ENCODE measurements around the gene PARVA.
A peak's percentile ranks its signal among the peaks of the same experiment; 100 is the strongest.

Gene PARVA

DNA sequence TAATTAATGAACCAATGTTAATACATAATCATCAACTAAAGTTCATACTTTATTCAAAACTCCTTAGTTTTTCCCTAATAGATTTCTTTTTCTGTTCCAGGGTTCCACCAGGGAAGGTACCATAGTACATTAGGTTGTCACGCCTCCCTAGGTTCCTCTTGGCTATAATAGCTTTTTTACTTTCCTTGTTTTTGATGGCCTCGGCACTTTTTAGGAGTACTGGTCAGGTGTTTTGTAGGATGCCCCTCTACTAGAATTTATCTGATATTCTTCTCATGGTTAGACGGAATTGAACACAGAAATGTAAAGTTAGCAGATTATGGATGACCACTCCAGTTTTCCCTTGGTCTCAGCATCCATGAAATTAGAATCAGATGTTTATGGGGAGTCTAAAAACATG, 34.0 kb downstream of the PARVA start:
- FAIRE-seq, result no peak

DNA sequence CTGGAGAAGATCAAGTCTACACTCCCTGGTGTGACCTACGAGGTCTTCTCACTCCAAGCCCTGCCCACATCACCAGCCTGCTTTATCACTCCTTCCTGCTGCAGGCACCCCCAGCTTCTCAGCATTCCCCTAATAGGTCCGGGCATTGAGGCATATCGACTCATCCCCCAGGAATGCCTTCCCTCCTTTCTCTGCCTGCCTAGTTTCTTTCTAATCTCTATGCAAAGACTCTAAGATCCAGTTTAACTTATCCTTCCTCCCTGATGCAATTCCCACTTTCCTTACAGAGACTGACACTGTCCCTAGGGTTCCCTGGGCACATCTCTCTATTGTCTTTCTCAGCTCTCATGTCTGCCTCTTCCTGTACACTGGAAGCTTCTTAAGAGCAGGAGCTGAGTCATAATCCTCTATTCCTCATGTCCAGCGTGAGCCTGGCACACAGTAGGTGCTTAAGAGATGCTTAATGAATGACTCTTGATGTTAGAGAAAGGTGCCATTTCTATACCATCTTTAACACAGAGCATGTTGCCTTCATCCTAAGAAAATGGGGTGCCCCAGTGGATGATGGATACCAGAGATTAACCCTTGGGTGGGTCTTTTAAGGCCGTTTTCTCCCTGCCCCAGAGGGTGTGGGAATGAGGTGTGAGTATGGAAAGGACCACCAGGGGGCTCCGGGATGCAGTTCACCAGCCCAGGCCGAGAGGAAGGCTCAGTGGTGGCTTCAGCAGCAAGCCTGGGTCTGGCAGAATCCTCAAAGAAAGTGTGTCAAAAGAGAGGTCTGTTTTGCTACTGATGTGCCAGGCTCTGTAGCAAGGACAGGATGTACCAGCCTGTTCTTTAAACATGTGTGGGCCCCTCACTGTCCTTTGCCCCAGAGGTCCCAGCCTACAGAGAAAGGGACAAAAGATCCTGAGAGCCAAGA, 34.7 kb downstream of the PARVA start:
- DNase-seq (ENCODE audit: insufficient read length, low spot score) (peak; percentile 32), FAIRE-seq (no peak)
- TF ChIP-seq POLR2AphosphoS5 (IDR thresholded peaks at IDR 0.05; ENCODE audit: low read depth, low read length), result no peak
- no peak for TF ChIP-seq POU2F2 (IDR thresholded peaks at IDR 0.05; ENCODE audit: low read depth, low read length)
- TF ChIP-seq TAF1 (IDR thresholded peaks at IDR 0.05; ENCODE audit: low read depth, low read length), result no peak
- no peak for TF ChIP-seq POLR2A (IDR thresholded peaks at IDR 0.05; ENCODE audit: low read depth, low read length)
- no peak for TF ChIP-seq SPI1 (IDR thresholded peaks at IDR 0.05; ENCODE audit: low read depth, low read length)
- no peak for TF ChIP-seq PAX5 (IDR thresholded peaks at IDR 0.05; ENCODE audit: insufficient read depth, low read length, severe bottlenecking)

More for the DNA sequence above, 34.0 kb downstream of the PARVA start:
- DNase-seq (ENCODE audit: insufficient read length, low spot score), result no peak
- TF ChIP-seq TAF1 (IDR thresholded peaks at IDR 0.05; ENCODE audit: low read depth, low read length) (no peak), POLR2A (IDR thresholded peaks at IDR 0.05; ENCODE audit: low read depth, low read length) (no peak), SPI1 (IDR thresholded peaks at IDR 0.05; ENCODE audit: low read depth, low read length) (no peak), PAX5 (IDR thresholded peaks at IDR 0.05; ENCODE audit: insufficient read depth, low read length, severe bottlenecking) (no peak), POLR2AphosphoS5 (IDR thresholded peaks at IDR 0.05; ENCODE audit: low read depth, low read length) (no peak), POU2F2 (IDR thresholded peaks at IDR 0.05; ENCODE audit: low read depth, low read length) (no peak)

- DNase-seq (ENCODE audit: insufficient read length, low spot score), result no peak
- FAIRE-seq, result no peak
- TF ChIP-seq POLR2A (IDR thresholded peaks at IDR 0.05; ENCODE audit: low read depth, low read length) (no peak), PAX5 (IDR thresholded peaks at IDR 0.05; ENCODE audit: insufficient read depth, low read length, severe bottlenecking) (no peak), TAF1 (IDR thresholded peaks at IDR 0.05; ENCODE audit: low read depth, low read length) (no peak), POLR2AphosphoS5 (IDR thresholded peaks at IDR 0.05; ENCODE audit: low read depth, low read length) (no peak), SPI1 (IDR thresholded peaks at IDR 0.05; ENCODE audit: low read depth, low read length) (no peak), POU2F2 (IDR thresholded peaks at IDR 0.05; ENCODE audit: low read depth, low read length) (no peak)
These were observed 36.0 kb downstream of the PARVA start for GRCh38 chr11:12413141-12414052.

- no peak for FAIRE-seq
- no peak for DNase-seq (ENCODE audit: insufficient read length, low spot score)
- TF ChIP-seq SPI1 (IDR thresholded peaks at IDR 0.05; ENCODE audit: low read depth, low read length), result no peak
- no peak for TF ChIP-seq POU2F2 (IDR thresholded peaks at IDR 0.05; ENCODE audit: low read depth, low read length)
- no peak for TF ChIP-seq TAF1 (IDR thresholded peaks at IDR 0.05; ENCODE audit: low read depth, low read length)
- TF ChIP-seq POLR2AphosphoS5 (IDR thresholded peaks at IDR 0.05; ENCODE audit: low read depth, low read length), result no peak
- no peak for TF ChIP-seq PAX5 (IDR thresholded peaks at IDR 0.05; ENCODE audit: insufficient read depth, low read length, severe bottlenecking)
- TF ChIP-seq POLR2A (IDR thresholded peaks at IDR 0.05; ENCODE audit: low read depth, low read length), result no peak
These were observed 37.2 kb downstream of the PARVA start for GRCh38 chr11:12414611-12415010.

DNA sequence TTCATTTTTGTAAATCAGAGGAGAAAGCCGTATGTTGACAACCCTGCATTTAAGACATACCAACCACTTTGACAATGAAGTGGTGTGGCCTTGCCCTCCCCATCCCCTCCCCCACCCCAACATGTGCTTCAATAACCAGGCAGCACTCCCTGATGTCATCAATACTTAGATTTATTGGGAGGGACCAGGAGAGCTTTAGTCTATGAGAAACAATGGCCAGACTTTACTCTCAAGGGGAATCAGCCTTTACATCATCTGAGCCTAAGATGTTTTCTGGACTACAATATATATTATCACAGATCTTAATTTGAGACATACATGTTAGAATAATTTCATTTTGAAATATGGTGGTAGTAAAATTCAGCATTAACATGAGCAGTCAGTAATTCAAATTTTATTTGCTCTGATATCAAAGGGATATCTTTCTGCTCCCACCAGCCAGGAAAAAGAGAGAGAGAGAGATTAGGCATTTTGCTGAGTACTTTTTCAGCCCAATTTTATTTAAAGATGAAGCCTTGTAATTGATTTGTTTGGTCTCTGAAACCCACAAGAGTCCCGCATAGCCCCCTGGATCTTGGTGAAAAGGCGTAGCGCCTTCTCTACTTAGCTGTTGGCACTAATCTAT, 38.1 kb downstream of the PARVA start:
- TF ChIP-seq POLR2A (IDR thresholded peaks at IDR 0.05; ENCODE audit: low read depth, low read length) (no peak), TAF1 (IDR thresholded peaks at IDR 0.05; ENCODE audit: low read depth, low read length) (no peak), POLR2AphosphoS5 (IDR thresholded peaks at IDR 0.05; ENCODE audit: low read depth, low read length) (no peak), SPI1 (IDR thresholded peaks at IDR 0.05; ENCODE audit: low read depth, low read length) (no peak), POU2F2 (IDR thresholded peaks at IDR 0.05; ENCODE audit: low read depth, low read length) (no peak), PAX5 (IDR thresholded peaks at IDR 0.05; ENCODE audit: insufficient read depth, low read length, severe bottlenecking) (no peak)
- FAIRE-seq, result no peak
- no peak for DNase-seq (ENCODE audit: insufficient read length, low spot score)

DNA sequence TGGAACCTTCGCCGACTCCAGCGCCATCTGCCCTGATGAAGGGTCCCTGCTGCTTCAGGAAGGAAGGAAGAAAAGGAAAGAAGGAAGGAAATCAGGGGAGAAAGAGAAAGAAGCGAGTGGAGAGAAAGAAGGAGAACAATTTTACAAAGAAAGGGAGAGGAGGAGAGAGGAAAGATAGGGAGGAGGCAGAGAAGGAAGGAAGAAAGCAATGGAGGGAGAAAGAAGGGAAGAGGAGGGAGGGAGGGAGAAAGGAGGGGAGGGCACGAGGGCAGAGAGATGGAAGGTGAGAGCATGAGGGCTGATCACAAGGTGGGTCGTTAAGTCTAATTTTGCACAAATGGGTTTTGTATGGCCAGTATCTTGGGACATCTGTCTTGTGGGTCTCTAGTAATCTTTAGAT, 39.2 kb downstream of the PARVA start:
- FAIRE-seq (no peak), DNase-seq (ENCODE audit: insufficient read length, low spot score) (no peak)
- no peak for TF ChIP-seq POLR2AphosphoS5 (IDR thresholded peaks at IDR 0.05; ENCODE audit: low read depth, low read length)
- no peak for TF ChIP-seq PAX5 (IDR thresholded peaks at IDR 0.05; ENCODE audit: insufficient read depth, low read length, severe bottlenecking)
- TF ChIP-seq SPI1 (IDR thresholded peaks at IDR 0.05; ENCODE audit: low read depth, low read length), result no peak
- no peak for TF ChIP-seq POLR2A (IDR thresholded peaks at IDR 0.05; ENCODE audit: low read depth, low read length)
- no peak for TF ChIP-seq TAF1 (IDR thresholded peaks at IDR 0.05; ENCODE audit: low read depth, low read length)
- TF ChIP-seq POU2F2 (IDR thresholded peaks at IDR 0.05; ENCODE audit: low read depth, low read length), result no peak

DNA sequence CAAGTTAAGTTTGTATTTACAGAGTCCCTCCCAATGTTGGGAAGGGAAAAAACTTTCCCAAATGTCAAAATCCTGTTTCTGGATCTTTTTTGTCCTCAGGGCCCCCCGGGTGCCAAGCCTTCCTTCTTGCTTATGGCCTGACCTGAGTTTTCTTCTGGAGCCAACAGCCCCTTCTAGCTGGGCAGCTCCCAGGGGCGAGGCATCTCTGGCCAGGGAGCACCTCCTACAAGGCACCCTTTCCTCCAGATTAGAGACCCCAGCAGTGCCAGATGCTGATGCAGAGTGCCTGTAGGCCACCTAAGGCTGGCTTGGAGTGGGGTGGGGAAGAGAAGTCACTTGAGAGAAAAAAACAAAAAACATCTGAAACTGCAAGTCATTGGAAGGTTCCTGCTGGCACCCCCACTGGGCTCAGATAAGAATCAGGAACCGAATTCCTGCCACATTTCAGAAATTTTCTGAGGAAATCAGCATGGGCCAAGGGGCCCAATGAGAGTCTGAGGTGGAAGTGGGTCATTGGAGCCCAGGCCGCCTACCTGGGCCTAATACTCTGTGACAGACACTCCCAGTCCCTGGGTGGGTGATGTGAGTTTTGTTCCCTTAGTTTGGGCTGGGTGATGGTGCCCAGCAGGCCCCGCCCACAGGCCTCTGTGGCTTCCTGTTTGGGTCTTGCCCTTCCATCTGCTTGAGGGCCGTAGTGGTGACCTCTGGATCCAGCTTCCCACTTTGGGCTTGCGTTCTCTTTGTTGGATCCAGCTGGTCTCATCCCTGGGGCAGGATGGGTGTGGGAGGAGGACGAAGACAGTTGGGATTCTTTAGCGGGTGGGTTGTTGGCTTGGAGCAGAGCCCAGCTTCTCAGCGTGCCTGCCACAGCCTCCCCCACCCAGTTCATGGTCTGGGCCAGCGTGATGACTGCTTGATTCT, 40.6 kb downstream of the PARVA start:
- FAIRE-seq, result no peak
- no peak for DNase-seq (ENCODE audit: insufficient read length, low spot score)
- TF ChIP-seq POU2F2 (IDR thresholded peaks at IDR 0.05; ENCODE audit: low read depth, low read length), result no peak
- TF ChIP-seq POLR2A (IDR thresholded peaks at IDR 0.05; ENCODE audit: low read depth, low read length), result no peak
- no peak for TF ChIP-seq PAX5 (IDR thresholded peaks at IDR 0.05; ENCODE audit: insufficient read depth, low read length, severe bottlenecking)
- TF ChIP-seq TAF1 (IDR thresholded peaks at IDR 0.05; ENCODE audit: low read depth, low read length), result no peak
- no peak for TF ChIP-seq SPI1 (IDR thresholded peaks at IDR 0.05; ENCODE audit: low read depth, low read length)
- no peak for TF ChIP-seq POLR2AphosphoS5 (IDR thresholded peaks at IDR 0.05; ENCODE audit: low read depth, low read length)

- TF ChIP-seq TAF1 (IDR thresholded peaks at IDR 0.05; ENCODE audit: low read depth, low read length) (no peak), SPI1 (IDR thresholded peaks at IDR 0.05; ENCODE audit: low read depth, low read length) (no peak), PAX5 (IDR thresholded peaks at IDR 0.05; ENCODE audit: insufficient read depth, low read length, severe bottlenecking) (no peak), POU2F2 (IDR thresholded peaks at IDR 0.05; ENCODE audit: low read depth, low read length) (no peak), POLR2A (IDR thresholded peaks at IDR 0.05; ENCODE audit: low read depth, low read length) (no peak), POLR2AphosphoS5 (IDR thresholded peaks at IDR 0.05; ENCODE audit: low read depth, low read length) (no peak)
- FAIRE-seq (no peak), DNase-seq (ENCODE audit: insufficient read length, low spot score) (no peak)
These were observed 42.7 kb downstream of the PARVA start for GRCh38 chr11:12420040-12420439.

All from GM12891 (cell line).